HepG2 (cell line): ENCODE results near the gene IRF7. TPM values are rescaled to one million over a fixed set of nuclear protein-coding genes. Genes with fewer than 3 reads are reported as not detected.
A peak's percentile ranks its signal among the peaks of the same experiment; 100 is the strongest.

Experiments
- ARID5B ChIP-seq: IDR thresholded peaks from 2 replicates; pipeline ENCODE4 v1.4.0; 2020; ENCODE audit warnings: mild to moderate bottlenecking, missing genetic modification reagents
- ARNT ChIP-seq: fragments of 450-650 bp; IDR thresholded peaks from 2 replicates; pipeline ENCODE4 v1.6.1; 2017
- ATAD3A ChIP-seq: sonication (generic); formaldehyde crosslinking; IDR thresholded peaks from 2 replicates; pipeline ENCODE4 v1.4.0; 2020; ENCODE audit warnings: missing genetic modification reagents
- BCLAF1 ChIP-seq: fragments of 450-650 bp; IDR thresholded peaks from 2 replicates; pipeline ENCODE4 v1.6.1; 2017; ENCODE audit warnings: mild to moderate bottlenecking
- DR1 ChIP-seq: sonication (generic); formaldehyde crosslinking; IDR thresholded peaks from 2 replicates; pipeline ENCODE4 v1.8.0; 2021; ENCODE audit warnings: mild to moderate bottlenecking, missing genetic modification reagents, inconsistent platforms
- HMGXB3 ChIP-seq: sonication (generic); formaldehyde crosslinking; IDR thresholded peaks from 2 replicates; pipeline ENCODE4 v1.4.0; 2020; ENCODE audit warnings: missing genetic modification reagents, borderline replicate concordance
- MTA1 ChIP-seq: sonication (generic); formaldehyde crosslinking; IDR thresholded peaks from 2 replicates; pipeline ENCODE4 v1.4.0; 2020; ENCODE audit warnings: missing genetic modification reagents, mild to moderate bottlenecking, borderline replicate concordance
- MZF1 ChIP-seq: sonication (generic); formaldehyde crosslinking; IDR thresholded peaks from 2 replicates; pipeline ENCODE4 v1.8.1; 2023; ENCODE audit warnings: mild to moderate bottlenecking, missing genetic modification reagents, borderline replicate concordance
- NFE2 ChIP-seq: sonication (generic); formaldehyde crosslinking; IDR thresholded peaks from 2 replicates; pipeline ENCODE4 v1.4.0; 2020; ENCODE audit warnings: missing genetic modification reagents
- SOX6 ChIP-seq, 2 experiments: fragments of 450-650 bp in 1 of 2; sonication (generic) in 1 of 2; formaldehyde crosslinking in 1 of 2; IDR thresholded peaks; 2 replicates each; pipeline versions ENCODE4 v1.4.0 to v1.6.1; 2017 to 2020; ENCODE audit warnings: antibody characterized with exemption in 1 of 2, mild to moderate bottlenecking in 1 of 2, missing genetic modification reagents in 1 of 2
- TCF7 ChIP-seq: sonication (generic); IDR thresholded peaks from 2 replicates; pipeline ENCODE4 v1.6.1; 2016; ENCODE audit warnings: antibody characterized with exemption, low read depth
- ZBTB33 ChIP-seq: sonication (generic); formaldehyde crosslinking; IDR thresholded peaks from 2 replicates; pipeline ENCODE4 v1.4.0; 2020; ENCODE audit warnings: missing genetic modification reagents
- ZNF138 ChIP-seq: sonication (generic); formaldehyde crosslinking; IDR thresholded peaks from 2 replicates; pipeline ENCODE4 v1.5.0; 2020; ENCODE audit warnings: mild to moderate bottlenecking, low read depth, missing genetic modification reagents
- ZNF513 ChIP-seq: sonication (generic); formaldehyde crosslinking; conservative IDR thresholded peaks from 2 replicates; pipeline ENCODE4 v1.5.0; 2020; ENCODE audit warnings: missing genetic modification reagents
- ZNF547 ChIP-seq: sonication (generic); formaldehyde crosslinking; IDR thresholded peaks from 2 replicates; pipeline ENCODE4 v1.5.1; 2020; ENCODE audit warnings: mild to moderate bottlenecking, missing genetic modification reagents
- ZNF672 ChIP-seq: sonication (generic); formaldehyde crosslinking; IDR thresholded peaks from 2 replicates; pipeline ENCODE4 v1.8.1; 2022; ENCODE audit warnings: missing genetic modification reagents
- polyA plus RNA-seq, 8 experiments: library from polyadenylated mRNA; depleted of rRNA in 3 of 8; stranded (reverse) in 7 of 8; unstranded in 1 of 8; fragments of >200 nt; fragmentation: Illumina TruSeq in 4 of 8; extraction: Trizol in 4 of 8; gene quantifications; 2 replicates each; pipeline versions ENCODE4 v1.2.1 to v1.2.3, GENCODE V29; 2011 to 2016; ENCODE audit warnings: low read depth in 4 of 8, missing spikeins in 1 of 8, mixed read lengths in 1 of 8; ENCODE audit not compliant: insufficient read depth in 1 of 8
- total RNA-seq, 5 experiments: library from RNA; depleted of rRNA; stranded (reverse); fragments of >200 nt; fragmentation: Illumina TruSeq; extraction: Trizol; gene quantifications; 2 replicates each; pipeline ENCODE4 v1.2.3, GENCODE V29; 2016; ENCODE audit warnings: low read depth in 1 of 5

IRF7 gene
- total and polyA plus RNA-seq, 2 of the 13 experiments (the other 11 are each of a cell fraction or from before 2014, with no cell fraction given) = not detected

GRCh38 chr11:657691-658126 is 42.0 kb upstream of the IRF7 start (continued):
- no peak for TF ChIP-seq BCLAF1
- TF ChIP-seq TCF7 = peak; percentile 29; the same call in 1 of the 2 replicates
- TF ChIP-seq ARNT = no peak
- peak; percentile 91 for TF ChIP-seq ZBTB33 (CRISPR knock-in tag)
- no peak for TF ChIP-seq ATAD3A (CRISPR knock-in tag)
- TF ChIP-seq NFE2 (CRISPR knock-in tag) = no peak
- no peak for TF ChIP-seq DR1 (CRISPR knock-in tag)
- TF ChIP-seq ARID5B (CRISPR knock-in tag) = no peak
- no peak for TF ChIP-seq ZNF513 (CRISPR knock-in tag)
- TF ChIP-seq MTA1 (CRISPR knock-in tag) = no peak
- no peak for TF ChIP-seq HMGXB3 (CRISPR knock-in tag)
- TF ChIP-seq MZF1 (CRISPR knock-in tag) = no peak
- TF ChIP-seq ZNF672 (CRISPR knock-in tag) = no peak
- no peak for TF ChIP-seq SOX6 (IDR thresholded peaks at IDR 0.05)
- TF ChIP-seq SOX6 (CRISPR knock-in tag; IDR thresholded peaks at IDR 0.05) = no peak
- TF ChIP-seq ZNF138 (CRISPR knock-in tag) = no peak
- TF ChIP-seq ZNF547 = no peak
